MM.1S (cell line): ENCODE measurements around the gene PLD1.
A peak's percentile ranks its signal among the peaks of the same experiment; 100 is the strongest.

ENCODE experiments used
- DNase-seq: peaks from one replicate; pipeline ENCODE4 v3.0.0-alpha.2; 2015
- H2AFZ ChIP-seq: fragments of 300-600 bp; sonication (generic); 2 replicates; pipeline ENCODE4 v1.6.0; 2016; ENCODE audit warnings: antibody characterized with exemption, low read length
- H3F3A ChIP-seq: fragments of 300-600 bp; sonication (generic); 2 replicates; pipeline ENCODE4 v1.6.1; 2016; ENCODE audit warnings: mild to moderate bottlenecking, antibody characterized with exemption, low read length, moderate library complexity, mixed read lengths; ENCODE audit not compliant: insufficient read depth
- H3K27ac ChIP-seq: fragments of 300-600 bp; sonication (generic); 2 replicates; pipeline ENCODE4 v1.5.1; 2016; ENCODE audit warnings: mild to moderate bottlenecking, low read length
- H3K27me3 ChIP-seq: fragments of 300-600 bp; sonication (generic); replicated peaks from 2 replicates; pipeline ENCODE4 v1.6.0; 2016; ENCODE audit warnings: low read length; ENCODE audit not compliant: insufficient read depth
- H3K36me3 ChIP-seq: fragments of 300-600 bp; sonication (generic); replicated peaks from 2 replicates; pipeline ENCODE4 v1.6.1; 2016; ENCODE audit warnings: mild to moderate bottlenecking, low read length, mixed read lengths; ENCODE audit not compliant: insufficient read depth
- H3K4me1 ChIP-seq: fragments of 300-600 bp; sonication (generic); 2 replicates; pipeline ENCODE4 v1.6.1; 2016; ENCODE audit warnings: low read length, mixed read lengths
- H3K4me2 ChIP-seq: fragments of 300-600 bp; sonication (generic); 2 replicates; pipeline ENCODE4 v1.6.0; 2016; ENCODE audit warnings: low read depth, low read length
- H3K4me3 ChIP-seq: fragments of 300-600 bp; sonication (generic); 2 replicates; pipeline ENCODE4 v1.5.1; 2016; ENCODE audit warnings: low read length, mixed read lengths
- H3K79me2 ChIP-seq: fragments of 300-600 bp; sonication (generic); 2 replicates; pipeline ENCODE4 v1.6.1; 2016; ENCODE audit warnings: mixed run types, low read length, mixed read lengths
- H3K9ac ChIP-seq: fragments of 300-600 bp; sonication (generic); 2 replicates; pipeline ENCODE4 v1.6.1; 2016; ENCODE audit warnings: low read length, mixed read lengths
- H3K9me2 ChIP-seq: fragments of 300-600 bp; sonication (generic); replicated peaks from 2 replicates; pipeline ENCODE4 v1.6.1; 2016; ENCODE audit warnings: mild to moderate bottlenecking, low read length, mixed read lengths; ENCODE audit not compliant: insufficient read depth
- H3K9me3 ChIP-seq: fragments of 300-600 bp; sonication (generic); replicated peaks from 2 replicates; pipeline ENCODE4 v1.6.1; 2016; ENCODE audit warnings: mild to moderate bottlenecking, low read length, mixed read lengths; ENCODE audit not compliant: insufficient read depth
- H4K20me1 ChIP-seq: fragments of 300-600 bp; sonication (generic); 2 replicates; pipeline ENCODE4 v1.6.1; 2016; ENCODE audit warnings: mild to moderate bottlenecking, low read length, moderate library complexity, mixed read lengths; ENCODE audit not compliant: insufficient read depth
- CTCF ChIP-seq: fragments of 300-600 bp; sonication (generic); IDR thresholded peaks from 2 replicates; pipeline ENCODE4 v1.5.1; 2016; ENCODE audit warnings: antibody characterized with exemption, low read length, mixed read lengths
- EZH2 ChIP-seq: fragments of 300-600 bp; sonication (generic); optimal IDR thresholded peaks from 2 replicates; pipeline ENCODE3; 2017; ENCODE audit warnings: low read depth, mild to moderate bottlenecking, antibody characterized with exemption, low read length, mixed read lengths
- EZH2phosphoT487 ChIP-seq: fragments of 300-600 bp; sonication (generic); IDR thresholded peaks from 2 replicates; pipeline ENCODE4 v1.6.1; 2018; ENCODE audit warnings: antibody characterized with exemption, low read length

The PLD1 gene

GRCh38 chr3:171802590-171802956, 7.7 kb downstream of the PLD1 start:
- no peaks in the 10 kb centered on the region for H3F3A ChIP-seq
- peak overlapping the region; percentile 2; the same call in 1 of the 2 replicates for H3K27ac ChIP-seq
- peak; percentile 48 for DNase-seq
- H3K27me3 ChIP-seq: no peaks in the 10 kb centered on the region
- H3K9ac ChIP-seq: no peak overlapping the region
- H2AFZ ChIP-seq: no peak overlapping the region
- no peaks in the 10 kb centered on the region for H4K20me1 ChIP-seq
- TF ChIP-seq EZH2 (no peak), EZH2phosphoT487 (no peak), CTCF (no peak)
- H3K4me1 ChIP-seq: 0 out of 2 replicates have a peak, but pooled peaks cover 8% of the 10 kb centered on the region
- no peak overlapping the region for H3K4me3 ChIP-seq
- H3K4me2 ChIP-seq: no peak overlapping the region
- H3K9me2 ChIP-seq: no peaks in the 10 kb centered on the region
- no peaks in the 10 kb centered on the region for H3K9me3 ChIP-seq
- H3K79me2 ChIP-seq: no peaks in the 10 kb centered on the region
- H3K36me3 ChIP-seq: no peaks in the 10 kb centered on the region

- Histone ChIP-seq H3K4me3 (no peak overlapping the region), H3K9me2 (no peaks in the 10 kb centered on the region), H3K36me3 (no peaks in the 10 kb centered on the region), H3K27ac (peak overlapping the region; percentile 2; the same call in 1 of the 2 replicates), H3K27me3 (no peaks in the 10 kb centered on the region), H4K20me1 (no peaks in the 10 kb centered on the region), H3K79me2 (no peaks in the 10 kb centered on the region), H3K4me2 (no peak overlapping the region), H2AFZ (no peak overlapping the region), H3K4me1 (0 out of 2 replicates have a peak, but pooled peaks cover 8% of the 10 kb centered on the region), H3K9ac (no peak overlapping the region), H3F3A (no peaks in the 10 kb centered on the region), H3K9me3 (no peaks in the 10 kb centered on the region)
- no peak for TF ChIP-seq CTCF
- no peak for TF ChIP-seq EZH2
- no peak for TF ChIP-seq EZH2phosphoT487
- DNase-seq: no peak
Measured at GRCh38 chr3:171801738-171802589, 8.3 kb downstream of the PLD1 start.

- Histone ChIP-seq H3K9me2 (no peaks in the 10 kb centered on the region), H3K9me3 (no peaks in the 10 kb centered on the region), H3K4me2 (no peak overlapping the region), H3K9ac (no peak overlapping the region), H3K4me3 (no peak overlapping the region), H3K36me3 (no peaks in the 10 kb centered on the region), H2AFZ (no peak overlapping the region), H4K20me1 (no peaks in the 10 kb centered on the region), H3K79me2 (no peaks in the 10 kb centered on the region), H3K4me1 (0 out of 2 replicates have a peak, but pooled peaks cover 8% of the 10 kb centered on the region), H3K27ac (no peak overlapping the region), H3F3A (no peaks in the 10 kb centered on the region), H3K27me3 (no peaks in the 10 kb centered on the region)
- DNase-seq: no peak
- no peak for TF ChIP-seq CTCF
- TF ChIP-seq EZH2: no peak
- TF ChIP-seq EZH2phosphoT487: no peak
Measured at GRCh38 chr3:171799501-171799900, 10.8 kb downstream of the PLD1 start.
